Stimulated activated CD4-positive, alpha-beta T cell treated with anti-CD3 and anti-CD28 coated beads, Interleukin-2, amount 100 ng/mL, for 4 hours (primary cell): ENCODE data around the gene TTLL7.
"Not testable (repeated sequence)": the region's sequence is repeated elsewhere in the genome, so short reads cannot be mapped to it uniquely, and the experiment has no call there.

ENCODE experiments used
- DNase-seq: peaks from one replicate; pipeline ENCODE4 v3.0.0-alpha.2; 2020; ENCODE audit warnings: low read depth

The TTLL7 gene

GRCh38 chr1:83929184-83929583 is 69.7 kb downstream of the TTLL7 start:
- no peak for DNase-seq

DNA sequence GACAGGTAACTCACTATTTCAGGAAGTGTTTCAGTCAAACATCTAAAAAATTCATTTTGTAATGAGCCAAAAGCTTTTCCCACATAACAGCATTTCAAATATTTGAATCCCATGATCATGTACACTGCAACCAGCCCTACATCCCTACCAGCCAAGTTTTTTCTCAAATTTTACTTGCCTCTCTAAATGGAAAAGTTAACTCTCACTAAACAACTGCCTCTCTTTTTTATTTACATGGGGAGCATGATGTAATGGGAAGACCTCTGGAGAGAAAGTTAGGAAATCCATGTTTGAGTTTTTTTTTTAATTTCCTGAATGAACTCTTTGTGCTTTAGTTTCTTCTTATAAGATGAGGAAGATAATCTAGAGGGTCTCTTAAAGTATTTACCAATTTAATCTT is 70.5 kb downstream of the TTLL7 start:
- DNase-seq: no peak

- no peak for DNase-seq
Observed at GRCh38 chr1:83927701-83928100, 71.2 kb downstream of the TTLL7 start.

DNA sequence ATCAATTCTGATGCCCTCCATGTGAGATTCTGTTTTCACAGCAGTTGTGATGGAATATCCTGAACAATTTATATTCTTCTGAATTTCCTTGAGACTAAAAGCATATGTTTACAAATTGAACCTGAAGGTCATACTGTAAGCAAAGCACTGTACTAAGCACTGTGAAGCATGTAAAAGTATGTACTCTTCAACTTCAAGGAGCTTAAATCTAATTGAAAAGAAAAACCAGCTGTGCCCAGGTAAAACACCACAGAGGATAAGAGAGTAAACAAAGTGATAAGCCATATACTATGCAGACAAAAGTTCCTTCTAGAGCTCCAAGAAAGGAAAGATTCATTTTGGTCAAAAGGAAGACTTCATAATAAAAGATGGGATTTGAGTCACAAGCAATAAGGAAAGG is 71.9 kb downstream of the TTLL7 start:
- no peak for DNase-seq

- no peak for DNase-seq
Observed at GRCh38 chr1:83923553-83923952, 75.4 kb downstream of the TTLL7 start.

GRCh38 chr1:83922431-83922830 is 76.5 kb downstream of the TTLL7 start:
- no peak for DNase-seq

- DNase-seq: no peak
Observed at GRCh38 chr1:83920320-83920719, 78.6 kb downstream of the TTLL7 start.

GRCh38 chr1:83919872-83920271 is 79.1 kb downstream of the TTLL7 start:
- no peak for DNase-seq

DNA sequence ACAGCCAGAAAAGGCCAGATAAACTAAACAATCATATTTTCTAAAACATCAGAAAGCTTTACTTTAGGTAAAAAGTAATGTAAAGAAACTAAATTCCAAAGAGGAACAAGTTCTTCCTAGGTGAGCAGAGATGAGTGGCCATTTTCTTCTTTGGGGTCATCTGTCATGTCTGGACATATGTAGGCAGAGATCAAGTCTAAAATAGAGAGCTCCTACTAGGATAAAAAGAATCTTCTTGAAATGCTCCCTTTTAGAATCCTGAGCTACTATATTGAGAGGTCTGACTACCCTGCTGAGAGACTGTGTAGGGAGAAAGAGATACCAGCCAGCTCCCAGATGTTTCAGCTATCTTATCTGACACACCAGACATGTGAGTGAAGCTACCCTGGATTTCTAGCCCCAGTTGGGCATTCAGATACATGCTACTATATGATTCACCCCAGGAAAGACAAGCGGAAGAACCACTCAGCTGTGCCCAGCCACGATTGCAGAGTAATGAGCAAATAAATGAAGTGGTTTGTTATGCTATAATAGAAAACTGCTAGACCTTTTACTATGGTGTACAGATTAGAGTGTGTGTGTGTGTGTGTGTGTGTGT is 80.1 kb downstream of the TTLL7 start:
- no peak for DNase-seq

- no peak for DNase-seq
Observed at GRCh38 chr1:83917959-83918358, 81.0 kb downstream of the TTLL7 start.

DNA sequence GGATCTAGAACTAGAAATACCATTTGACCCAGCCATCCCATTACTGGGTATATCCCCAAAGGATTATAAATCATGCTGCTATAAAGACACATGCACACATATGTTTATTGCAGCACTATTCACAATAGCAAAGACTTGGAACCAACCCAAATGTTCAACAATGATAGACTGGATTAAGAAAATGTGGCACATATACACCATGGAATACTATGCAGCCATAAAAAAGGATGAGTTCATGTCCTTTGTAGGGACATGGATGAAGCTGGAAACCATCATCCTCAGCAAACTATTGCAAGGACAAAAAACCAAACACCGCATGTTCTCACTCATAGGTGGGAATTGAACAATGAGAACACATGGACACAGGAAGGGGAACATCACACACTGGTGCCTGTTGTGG is 82.8 kb downstream of the TTLL7 start:
- not testable (repeated sequence) for DNase-seq

- DNase-seq: no peak
Observed at GRCh38 chr1:83912876-83913275, 86.1 kb downstream of the TTLL7 start.

- no peak for DNase-seq
Observed at GRCh38 chr1:83910461-83910860, 88.5 kb downstream of the TTLL7 start.

DNA sequence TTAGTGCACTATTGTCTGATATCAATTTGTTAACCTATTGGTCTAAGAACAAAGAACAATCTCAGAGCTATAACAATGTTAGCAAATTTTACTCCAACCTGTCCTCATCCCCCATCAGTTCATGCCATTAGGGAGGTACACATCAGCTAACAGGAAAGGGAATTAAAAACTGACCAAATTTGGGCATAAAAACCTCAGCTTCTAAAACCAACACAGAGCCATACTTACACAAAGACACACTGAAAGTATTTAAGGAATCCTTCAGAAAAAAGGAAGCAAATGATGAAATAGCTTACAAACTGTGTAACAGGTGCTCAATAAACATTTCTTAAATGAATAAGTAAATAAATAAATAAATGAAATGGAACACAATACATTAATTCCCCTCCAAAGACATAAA is 89.2 kb downstream of the TTLL7 start:
- no peak for DNase-seq

DNA sequence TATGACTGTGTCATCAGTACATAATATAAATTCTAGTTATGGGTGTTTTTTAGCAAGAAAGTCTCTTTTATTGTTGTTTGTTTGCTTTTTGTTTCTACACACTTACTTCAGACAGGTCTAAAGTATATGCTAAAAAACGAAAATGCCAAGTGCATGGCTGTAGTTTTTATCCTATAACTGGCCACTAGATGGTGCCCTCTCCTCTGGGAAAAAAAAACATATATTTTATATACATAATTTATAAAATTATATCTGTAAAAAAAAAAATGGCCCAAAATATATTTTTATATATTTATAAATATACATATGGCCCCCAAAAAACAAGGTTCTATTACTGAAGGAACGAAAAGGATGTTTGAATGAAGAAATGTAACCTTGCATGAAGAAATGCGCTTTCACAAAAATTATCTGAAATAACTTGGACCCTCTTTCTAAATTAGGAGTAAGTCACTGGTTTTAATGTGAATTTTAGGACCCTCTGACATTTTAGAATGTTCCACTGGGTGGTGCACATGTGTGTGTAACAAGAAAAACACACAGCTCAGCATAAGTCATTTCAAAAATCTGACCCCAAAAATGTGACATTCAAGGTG is 93.5 kb downstream of the TTLL7 start:
- DNase-seq: no peak

GRCh38 chr1:83901547-83902155 is 97.3 kb downstream of the TTLL7 start:
- no peak for DNase-seq

DNA sequence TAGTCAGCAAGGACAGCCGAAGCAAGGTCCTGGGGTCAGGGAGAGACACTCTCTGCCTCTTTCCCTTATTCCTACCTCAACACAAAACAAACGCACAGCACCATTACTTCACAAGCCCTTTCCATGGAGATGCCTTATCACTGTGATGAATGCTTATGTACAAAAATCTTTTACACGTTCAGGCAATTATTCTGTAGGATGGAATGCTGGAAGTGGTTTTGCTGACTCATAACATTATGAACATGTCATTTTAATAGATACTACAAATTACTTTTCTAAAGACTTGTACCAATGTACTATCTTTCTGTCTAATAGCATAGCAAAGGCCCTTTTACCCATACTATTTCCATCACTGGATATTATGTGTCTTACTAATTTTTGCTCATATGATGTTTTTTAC is 98.4 kb downstream of the TTLL7 start:
- no peak for DNase-seq

GRCh38 chr1:83897516-83897915 is 101.4 kb downstream of the TTLL7 start:
- no peak for DNase-seq

- no peak for DNase-seq
Observed at GRCh38 chr1:83896299-83896698, 102.6 kb downstream of the TTLL7 start.

- no peak for DNase-seq
Observed at GRCh38 chr1:83889707-83890106, 109.2 kb downstream of the TTLL7 start.

DNA sequence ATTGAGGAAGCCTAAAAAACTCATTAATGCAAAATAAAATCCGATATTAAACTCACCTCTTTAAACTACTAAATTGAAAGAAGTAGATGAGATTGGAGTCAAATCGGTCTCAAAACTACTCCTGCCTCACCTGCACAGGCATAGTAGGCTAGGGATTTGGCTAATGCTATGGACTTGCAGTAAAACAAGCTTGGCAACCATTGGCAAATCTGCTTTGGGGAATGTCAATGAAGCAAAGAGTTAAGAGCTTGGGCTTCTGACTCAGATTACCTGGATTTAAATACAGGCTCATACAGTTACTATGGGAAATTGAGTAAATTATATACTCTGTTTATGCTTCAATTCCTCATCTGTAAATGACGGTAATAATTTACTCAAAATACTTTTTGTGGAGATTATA is 111.4 kb downstream of the TTLL7 start:
- no peak for DNase-seq

- DNase-seq: no peak
Observed at GRCh38 chr1:83883979-83884378, 115.0 kb downstream of the TTLL7 start.

DNA sequence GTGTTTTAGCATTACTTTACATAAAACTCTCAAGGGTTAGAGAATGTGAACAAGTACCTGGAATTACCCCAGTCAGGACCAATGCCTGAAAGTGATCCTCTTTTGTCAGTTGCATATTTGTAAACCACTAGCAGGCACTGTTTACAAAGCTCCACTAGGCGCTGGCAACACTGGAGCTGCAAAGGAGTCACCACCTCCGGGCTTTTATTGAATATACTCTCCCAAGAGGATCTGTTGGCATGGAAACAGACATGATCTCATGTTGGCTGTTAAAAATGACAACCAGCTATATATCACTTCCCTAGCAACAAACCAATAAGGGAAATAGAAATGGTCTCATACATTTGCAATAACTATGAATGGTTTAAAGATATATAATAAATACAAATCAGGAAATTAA is 116.0 kb downstream of the TTLL7 start:
- DNase-seq: no peak

GRCh38 chr1:83872515-83872914 is 126.4 kb downstream of the TTLL7 start:
- DNase-seq: no peak
